Midbrain (tissue), 1 donor: Measurements from ENCODE around the gene ZNF519.

Experiments
- DNase-seq: peaks from one replicate; lab custom pipeline; 2025; lab: John Stamatoyannopoulos, UW

ZNF519 gene

GRCh38 chr18:14098428-14098827, 33.8 kb downstream of the ZNF519 start:
- no peak for DNase-seq

DNA sequence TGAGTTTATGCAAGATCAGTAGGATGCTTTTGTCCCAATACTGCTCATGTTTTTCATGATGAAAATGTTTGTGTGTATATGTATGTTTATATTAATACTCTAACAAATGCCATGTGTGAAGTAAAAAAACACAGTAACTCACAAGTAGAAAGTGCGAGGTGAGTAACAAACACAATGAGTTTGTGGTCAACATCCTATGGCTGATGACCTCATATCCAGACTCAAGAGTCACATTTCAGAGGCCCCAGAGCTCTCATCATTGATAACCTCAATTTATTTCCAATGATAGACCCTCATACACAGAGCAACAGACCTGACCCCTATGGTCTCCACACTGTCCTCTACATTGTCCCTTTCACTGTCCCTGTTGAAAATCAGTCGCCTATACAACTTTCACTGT, 34.5 kb downstream of the ZNF519 start:
- no peak for DNase-seq

- DNase-seq = no peak
Measured at GRCh38 chr18:14093307-14093915, 38.8 kb downstream of the ZNF519 start.

GRCh38 chr18:14092625-14093306, 39.5 kb downstream of the ZNF519 start:
- DNase-seq = no peak

DNA sequence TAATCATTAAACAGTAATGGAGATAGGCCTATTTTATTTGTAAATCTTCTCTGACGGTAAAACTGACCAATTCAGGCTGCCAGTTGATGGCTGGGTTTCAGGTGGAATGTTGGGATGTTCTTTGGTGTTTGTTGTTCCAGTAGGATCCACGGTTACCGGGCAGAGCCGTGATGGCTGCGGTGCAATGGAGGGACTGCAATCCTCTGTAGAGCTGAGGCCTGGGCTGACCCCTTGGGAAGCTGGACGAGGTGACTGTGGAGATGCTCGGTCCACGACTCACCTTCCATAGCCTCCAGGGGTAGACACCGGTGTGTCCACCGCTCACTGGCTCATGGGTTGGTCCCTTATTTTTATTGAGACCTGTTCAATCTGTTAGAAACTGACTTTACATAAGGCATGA, 42.5 kb downstream of the ZNF519 start:
- no peak for DNase-seq

- no peak for DNase-seq
Measured at GRCh38 chr18:14089191-14089590, 43.0 kb downstream of the ZNF519 start.

DNA sequence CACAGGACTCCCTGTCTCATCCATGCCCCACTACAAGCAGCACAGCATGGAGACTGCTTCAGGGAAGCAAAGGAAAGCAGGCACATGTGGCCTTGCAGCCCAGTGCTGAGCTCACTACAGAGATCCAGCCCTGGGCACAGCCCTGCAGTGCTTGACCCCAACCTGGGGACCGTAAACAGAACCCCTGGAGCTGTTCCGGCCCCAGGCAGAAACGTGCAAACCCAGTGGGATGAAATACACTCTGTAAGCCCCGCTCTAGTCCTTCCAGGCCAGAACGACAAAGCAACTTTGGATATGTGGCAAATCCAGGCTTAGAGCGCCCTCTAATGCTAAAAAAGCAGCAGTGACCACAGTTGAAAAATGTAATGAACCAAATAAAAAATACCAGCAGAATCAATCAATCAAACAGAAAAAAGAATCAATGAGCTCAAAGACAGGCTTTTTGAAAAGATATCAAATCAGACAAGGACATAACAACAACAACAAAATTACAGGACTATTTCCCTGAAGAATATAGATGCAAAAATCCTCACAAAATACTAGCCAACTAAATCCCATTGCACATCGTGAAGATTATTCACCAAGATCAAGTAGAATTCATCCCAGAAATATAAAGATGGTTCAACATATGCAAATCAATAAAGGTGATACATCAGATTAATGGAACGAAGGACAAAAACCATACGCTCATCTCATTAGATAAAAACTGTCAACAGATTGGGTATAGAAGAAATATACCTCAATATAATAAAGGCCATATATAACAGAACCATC, 45.6 kb downstream of the ZNF519 start:
- DNase-seq = peak; percentile 68

- no peak for DNase-seq
Measured at GRCh38 chr18:14085770-14086457, 46.3 kb downstream of the ZNF519 start.

- no peak for DNase-seq
Measured at GRCh38 chr18:14075196-14075595, 57.0 kb downstream of the ZNF519 start.

DNA sequence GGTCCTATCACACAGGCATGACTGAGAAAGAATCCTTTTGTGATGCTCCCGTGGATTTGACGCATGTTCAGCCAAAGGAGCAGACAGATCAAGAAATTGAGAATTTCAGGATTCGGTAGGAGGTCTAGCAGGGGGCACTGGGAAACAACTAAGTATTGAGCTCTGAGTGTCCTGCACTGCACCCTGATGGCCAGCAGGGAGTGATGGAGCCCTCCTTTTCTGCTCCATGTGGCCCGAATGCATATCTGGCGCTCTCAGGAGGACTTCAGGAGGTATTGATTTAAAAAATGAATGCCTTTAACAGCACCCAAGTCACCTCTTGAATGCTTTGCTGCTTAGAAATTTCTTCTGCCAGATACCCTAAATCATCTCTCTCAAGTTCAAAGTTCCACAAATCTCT, 58.0 kb downstream of the ZNF519 start:
- no peak for DNase-seq

- no peak for DNase-seq
Measured at GRCh38 chr18:14053661-14054060, 78.6 kb downstream of the ZNF519 start.
